ENCODE measurements around the gene ODAM.
"Not testable (repeated sequence)": the region's sequence is repeated elsewhere in the genome, so short reads cannot be mapped to it uniquely, and the experiment has no call there.

DNA sequence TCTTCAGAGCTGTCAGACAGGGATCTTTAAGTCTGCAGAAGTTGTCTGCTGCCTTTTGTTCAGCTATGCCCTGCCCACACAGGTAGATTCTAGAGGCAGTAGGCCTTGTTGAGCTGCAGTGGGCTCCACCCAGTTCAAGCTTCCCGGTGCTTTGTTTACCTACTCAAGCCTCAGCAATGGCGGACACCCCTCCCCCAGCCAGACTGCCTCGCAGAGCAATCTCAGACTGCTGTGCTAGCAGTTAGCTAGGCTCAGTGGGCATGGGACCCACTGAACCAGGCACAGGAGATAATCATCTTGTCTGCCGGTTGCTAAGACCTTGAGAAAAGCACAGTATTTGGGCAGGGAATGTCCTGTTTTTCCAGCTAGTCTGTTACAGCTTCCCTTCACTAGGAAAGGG is 17.2 kb downstream of the ODAM start:
- TF ChIP-seq, protein P1, sequence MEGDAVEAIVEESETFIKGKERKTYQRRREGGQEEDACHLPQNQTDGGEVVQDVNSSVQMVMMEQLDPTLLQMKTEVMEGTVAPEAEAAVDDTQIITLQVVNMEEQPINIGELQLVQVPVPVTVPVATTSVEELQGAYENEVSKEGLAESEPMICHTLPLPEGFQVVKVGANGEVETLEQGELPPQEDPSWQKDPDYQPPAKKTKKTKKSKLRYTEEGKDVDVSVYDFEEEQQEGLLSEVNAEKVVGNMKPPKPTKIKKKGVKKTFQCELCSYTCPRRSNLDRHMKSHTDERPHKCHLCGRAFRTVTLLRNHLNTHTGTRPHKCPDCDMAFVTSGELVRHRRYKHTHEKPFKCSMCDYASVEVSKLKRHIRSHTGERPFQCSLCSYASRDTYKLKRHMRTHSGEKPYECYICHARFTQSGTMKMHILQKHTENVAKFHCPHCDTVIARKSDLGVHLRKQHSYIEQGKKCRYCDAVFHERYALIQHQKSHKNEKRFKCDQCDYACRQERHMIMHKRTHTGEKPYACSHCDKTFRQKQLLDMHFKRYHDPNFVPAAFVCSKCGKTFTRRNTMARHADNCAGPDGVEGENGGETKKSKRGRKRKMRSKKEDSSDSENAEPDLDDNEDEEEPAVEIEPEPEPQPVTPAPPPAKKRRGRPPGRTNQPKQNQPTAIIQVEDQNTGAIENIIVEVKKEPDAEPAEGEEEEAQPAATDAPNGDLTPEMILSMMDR (IDR thresholded peaks at IDR 0.05) = not testable (repeated sequence)
- not testable (repeated sequence) for TF ChIP-seq ZFX (IDR thresholded peaks at IDR 0.05; ENCODE audit: borderline replicate concordance)
